ENCODE data around the gene TAC4.

GRCh38 chr17:49820773-49821172 is 27.1 kb downstream of the TAC4 start:
- no peak for TF ChIP-seq EZH2phosphoT487 (IDR thresholded peaks at IDR 0.05; ENCODE audit: borderline replicate concordance, low read depth, low read length)
- TF ChIP-seq, protein P1, sequence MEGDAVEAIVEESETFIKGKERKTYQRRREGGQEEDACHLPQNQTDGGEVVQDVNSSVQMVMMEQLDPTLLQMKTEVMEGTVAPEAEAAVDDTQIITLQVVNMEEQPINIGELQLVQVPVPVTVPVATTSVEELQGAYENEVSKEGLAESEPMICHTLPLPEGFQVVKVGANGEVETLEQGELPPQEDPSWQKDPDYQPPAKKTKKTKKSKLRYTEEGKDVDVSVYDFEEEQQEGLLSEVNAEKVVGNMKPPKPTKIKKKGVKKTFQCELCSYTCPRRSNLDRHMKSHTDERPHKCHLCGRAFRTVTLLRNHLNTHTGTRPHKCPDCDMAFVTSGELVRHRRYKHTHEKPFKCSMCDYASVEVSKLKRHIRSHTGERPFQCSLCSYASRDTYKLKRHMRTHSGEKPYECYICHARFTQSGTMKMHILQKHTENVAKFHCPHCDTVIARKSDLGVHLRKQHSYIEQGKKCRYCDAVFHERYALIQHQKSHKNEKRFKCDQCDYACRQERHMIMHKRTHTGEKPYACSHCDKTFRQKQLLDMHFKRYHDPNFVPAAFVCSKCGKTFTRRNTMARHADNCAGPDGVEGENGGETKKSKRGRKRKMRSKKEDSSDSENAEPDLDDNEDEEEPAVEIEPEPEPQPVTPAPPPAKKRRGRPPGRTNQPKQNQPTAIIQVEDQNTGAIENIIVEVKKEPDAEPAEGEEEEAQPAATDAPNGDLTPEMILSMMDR (conservative IDR thresholded peaks at IDR 0.05; ENCODE audit: low read length), result no peak
